ENCODE measurements around the gene SOX8.

SOX8 gene

DNA sequence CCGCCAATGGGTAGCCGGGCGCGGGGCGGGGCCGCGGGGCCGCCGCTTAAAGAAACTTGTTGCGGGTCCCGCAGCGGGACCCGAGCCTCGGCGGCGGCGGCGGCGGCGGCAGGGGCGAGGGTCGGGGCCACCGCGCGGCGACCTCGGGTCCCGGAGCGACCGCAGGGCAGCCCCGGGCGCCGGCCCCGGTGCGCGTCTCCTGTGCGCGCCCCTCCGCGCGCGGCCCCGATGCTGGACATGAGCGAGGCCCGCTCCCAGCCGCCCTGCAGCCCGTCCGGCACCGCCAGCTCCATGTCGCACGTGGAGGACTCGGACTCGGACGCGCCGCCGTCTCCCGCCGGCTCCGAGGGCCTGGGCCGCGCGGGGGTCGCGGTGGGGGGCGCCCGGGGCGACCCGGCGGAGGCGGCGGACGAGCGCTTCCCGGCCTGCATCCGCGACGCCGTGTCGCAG is at the start of gene SOX8:
Gene SOX8 (plus strand): TSS at position 76 of the 450 bp plus-strand sequence. CDS start 153 bp downstream, at position 229.
- H3K27ac ChIP-seq: no peak within 1 kb of the TSS
- TF ChIP-seq, protein P1, sequence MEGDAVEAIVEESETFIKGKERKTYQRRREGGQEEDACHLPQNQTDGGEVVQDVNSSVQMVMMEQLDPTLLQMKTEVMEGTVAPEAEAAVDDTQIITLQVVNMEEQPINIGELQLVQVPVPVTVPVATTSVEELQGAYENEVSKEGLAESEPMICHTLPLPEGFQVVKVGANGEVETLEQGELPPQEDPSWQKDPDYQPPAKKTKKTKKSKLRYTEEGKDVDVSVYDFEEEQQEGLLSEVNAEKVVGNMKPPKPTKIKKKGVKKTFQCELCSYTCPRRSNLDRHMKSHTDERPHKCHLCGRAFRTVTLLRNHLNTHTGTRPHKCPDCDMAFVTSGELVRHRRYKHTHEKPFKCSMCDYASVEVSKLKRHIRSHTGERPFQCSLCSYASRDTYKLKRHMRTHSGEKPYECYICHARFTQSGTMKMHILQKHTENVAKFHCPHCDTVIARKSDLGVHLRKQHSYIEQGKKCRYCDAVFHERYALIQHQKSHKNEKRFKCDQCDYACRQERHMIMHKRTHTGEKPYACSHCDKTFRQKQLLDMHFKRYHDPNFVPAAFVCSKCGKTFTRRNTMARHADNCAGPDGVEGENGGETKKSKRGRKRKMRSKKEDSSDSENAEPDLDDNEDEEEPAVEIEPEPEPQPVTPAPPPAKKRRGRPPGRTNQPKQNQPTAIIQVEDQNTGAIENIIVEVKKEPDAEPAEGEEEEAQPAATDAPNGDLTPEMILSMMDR (conservative IDR thresholded peaks at IDR 0.05): no peak

DNA sequence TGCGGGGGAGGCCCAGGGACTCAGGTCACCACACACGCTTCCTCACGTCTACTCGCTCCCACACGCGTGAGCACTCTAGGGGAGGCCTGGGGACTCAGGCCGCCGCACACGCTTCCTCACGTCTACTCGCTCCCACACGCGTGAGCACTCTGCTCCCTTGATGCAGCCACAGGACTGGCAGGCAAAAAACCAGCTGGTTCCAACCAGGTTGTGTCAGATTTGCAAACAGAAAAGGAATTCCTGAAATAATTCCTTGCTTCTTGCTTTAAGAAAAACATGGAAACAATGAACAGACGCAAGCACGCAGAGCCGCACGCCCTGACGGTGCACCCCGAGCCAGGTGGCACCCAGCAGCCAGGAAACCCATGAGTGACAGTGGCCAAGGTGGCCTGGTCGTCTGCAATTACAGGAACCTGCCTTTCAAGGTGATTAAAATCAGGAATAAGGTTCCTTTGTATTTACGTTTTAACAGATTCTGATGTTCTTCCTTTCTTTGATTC is 48.7 kb upstream of the SOX8 start:
- TF ChIP-seq, protein P1 (conservative IDR thresholded peaks at IDR 0.05): no peak

DNA sequence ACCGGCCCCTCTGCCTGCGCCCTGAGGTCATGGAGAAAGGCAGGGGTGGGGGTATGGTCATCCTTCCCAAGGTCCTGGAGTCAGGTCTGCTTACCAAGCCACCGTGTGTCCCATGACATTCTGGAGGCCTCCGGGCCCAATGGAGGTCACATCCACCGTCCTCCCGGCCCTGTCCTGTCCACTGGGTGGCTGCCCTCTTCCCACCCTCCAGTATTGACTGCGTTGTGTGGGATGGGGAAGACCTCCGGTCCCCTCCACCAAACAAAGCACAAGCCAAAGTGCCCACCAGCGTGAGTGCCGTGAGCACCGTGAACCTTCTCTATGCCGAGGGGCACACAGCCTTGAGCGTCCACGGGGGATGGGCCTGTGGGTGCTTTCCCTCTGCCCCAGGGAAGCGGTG is 48.0 kb upstream of the SOX8 start:
- H3K27ac ChIP-seq: no peak overlapping the region

More for the DNA sequence above, 48.7 kb upstream of the SOX8 start:
- H3K27ac ChIP-seq: no peak overlapping the region

DNA sequence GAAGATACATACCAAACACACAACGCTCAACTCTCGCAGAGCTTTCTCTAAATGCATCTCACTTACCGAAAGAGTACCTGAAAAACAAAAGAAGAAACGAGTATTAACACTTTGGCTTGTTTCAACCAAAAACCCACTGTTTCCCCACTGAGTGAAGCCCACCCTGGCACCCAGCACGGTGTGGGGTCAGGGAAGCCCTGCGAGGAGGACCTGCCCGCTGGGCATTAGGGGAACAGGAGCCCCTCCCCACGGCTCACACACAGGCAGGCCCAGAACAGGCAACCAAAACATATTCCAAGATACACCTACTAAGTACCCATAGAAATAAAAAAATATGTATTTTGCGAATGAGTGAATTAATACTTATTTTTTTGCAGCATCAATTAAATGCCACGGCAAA is 47.4 kb upstream of the SOX8 start:
- no peak overlapping the region for H3K27ac ChIP-seq
- TF ChIP-seq, protein P1 (conservative IDR thresholded peaks at IDR 0.05): no peak

More for the DNA sequence above, 48.0 kb upstream of the SOX8 start:
- TF ChIP-seq, protein P1 (conservative IDR thresholded peaks at IDR 0.05): no peak

DNA sequence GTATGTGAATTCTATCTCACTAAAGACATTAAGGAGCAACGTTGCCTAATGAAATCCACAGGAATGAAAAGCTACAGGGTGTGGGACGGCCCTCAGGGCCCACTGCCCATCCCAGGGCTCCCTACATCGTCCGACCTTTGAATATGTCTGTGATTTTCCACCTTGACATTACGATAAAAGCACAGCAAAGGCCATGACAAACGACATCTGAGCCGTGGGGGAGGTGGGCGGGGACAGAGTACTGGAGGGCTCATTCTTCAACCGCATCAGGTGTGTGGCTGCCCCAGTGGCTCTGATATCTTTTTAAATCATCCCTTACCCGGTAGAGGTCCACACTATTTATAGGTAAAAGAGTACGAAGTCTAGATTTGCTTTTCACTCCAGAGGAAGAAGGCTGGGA is 45.9 kb upstream of the SOX8 start:
- TF ChIP-seq, protein P1 (conservative IDR thresholded peaks at IDR 0.05): no peak
- no peak overlapping the region for H3K27ac ChIP-seq

DNA sequence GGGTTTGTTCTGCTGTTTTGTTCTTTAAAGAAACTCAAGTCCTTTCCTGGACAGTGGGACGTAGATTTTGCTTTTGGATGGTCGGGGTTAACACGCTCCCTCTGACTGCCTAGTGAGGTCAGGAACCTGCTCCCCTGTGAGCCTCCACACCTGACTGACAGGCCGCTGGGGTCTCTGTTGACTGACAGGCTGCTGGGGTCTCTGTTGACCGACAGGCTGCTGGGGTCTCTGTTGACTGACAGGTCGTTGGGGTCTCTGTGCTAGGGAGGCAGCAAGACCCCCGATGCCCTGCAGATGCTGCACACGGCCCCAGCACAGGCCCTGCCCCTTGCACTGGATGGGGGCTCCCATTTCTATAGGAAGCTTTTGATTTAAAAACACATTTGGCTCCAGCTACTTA is 44.3 kb upstream of the SOX8 start:
- TF ChIP-seq, protein P1 (conservative IDR thresholded peaks at IDR 0.05): no peak
- H3K27ac ChIP-seq: no peak overlapping the region

DNA sequence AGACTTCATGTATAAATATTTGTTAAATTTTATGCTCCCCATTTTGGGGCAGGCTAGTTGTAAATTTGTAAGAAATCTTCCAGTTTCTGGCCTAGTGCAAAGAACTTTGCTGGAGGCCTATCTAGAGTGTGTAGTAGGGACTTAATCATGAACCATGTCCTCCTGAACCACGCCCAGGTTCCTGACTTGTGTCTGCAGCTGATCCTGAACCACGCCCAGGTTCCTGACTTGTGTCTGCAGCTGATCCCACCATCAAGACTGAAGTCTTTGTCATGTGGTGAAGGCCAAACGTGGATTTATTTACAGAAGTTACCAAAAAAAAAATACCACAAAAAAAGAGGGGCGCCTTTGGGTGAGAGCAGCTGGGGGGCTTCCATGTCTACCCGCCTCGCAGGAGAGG is 43.8 kb upstream of the SOX8 start:
- H3K27ac ChIP-seq: no peak overlapping the region
- TF ChIP-seq, protein P1 (conservative IDR thresholded peaks at IDR 0.05): no peak
